ENCODE data around the gene C11orf68. TPM values are rescaled to one million over a fixed set of nuclear protein-coding genes. Genes with fewer than 3 reads are reported as not detected.

Gene C11orf68
- total and polyA plus RNA-seq, 2 of the 8 experiments (the other 6 are each of a cell fraction or from before 2014, with no cell fraction given), result 24.0 to 51.2 TPM

DNA sequence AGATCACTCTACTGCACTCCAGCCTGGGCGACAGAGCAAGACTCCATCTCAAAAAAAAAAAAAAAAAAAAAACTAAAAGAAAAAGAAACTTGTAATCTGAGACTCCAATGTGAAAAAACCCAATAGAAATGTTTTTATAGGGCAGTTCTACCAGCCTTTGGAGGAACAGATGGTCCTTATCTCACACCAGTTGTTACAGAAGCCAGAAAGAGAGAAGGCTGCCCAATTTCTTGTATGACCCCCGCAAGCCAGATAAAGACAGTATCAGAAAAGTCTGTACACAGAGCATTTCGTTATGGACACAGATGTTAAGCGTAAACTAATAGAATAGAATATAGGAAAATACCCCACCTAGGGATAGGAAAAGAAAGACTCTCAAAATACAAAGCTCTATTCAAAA lies 15.2 kb upstream of the C11orf68 start (continued):
- TF ChIP-seq RNF2 (IDR thresholded peaks at IDR 0.05; ENCODE audit: borderline replicate concordance, low read depth, low read length, missing control alignments, poor library complexity, severe bottlenecking) (no peak), SP1 (IDR thresholded peaks at IDR 0.05; ENCODE audit: low read depth, low read length) (no peak)
